ENCODE measurements around the gene BCL7A. TPM values are rescaled to one million over a fixed set of nuclear protein-coding genes. Genes with fewer than 3 reads are reported as not detected.
A peak's percentile ranks its signal among the peaks of the same experiment; 100 is the strongest.

BCL7A gene
- total RNA-seq, 1 experiment from 2014 or later: 10.6 TPM

DNA sequence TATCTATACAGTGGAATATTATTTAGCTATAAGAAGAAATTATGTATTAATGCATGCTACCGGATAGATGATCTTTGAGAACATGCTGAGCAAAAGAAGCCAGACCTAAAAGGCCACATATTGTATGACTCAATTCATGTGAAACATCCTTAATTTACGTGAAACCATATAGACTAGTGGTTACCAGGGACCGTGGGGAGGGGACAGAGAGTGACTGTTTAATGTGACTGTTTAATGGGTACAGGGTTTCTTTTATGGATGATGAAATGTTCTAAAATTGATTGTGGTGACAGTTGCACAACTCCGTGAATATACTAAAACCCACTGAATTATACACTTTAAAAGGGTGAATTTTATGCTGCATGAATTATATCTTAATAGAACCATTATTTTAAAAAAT is 8.5 kb upstream of the BCL7A start:
- DNase-seq: no peak
- H3K4me3 ChIP-seq (ENCODE audit: insufficient read depth, low read depth, low read length): no peak overlapping the region
- H3K27me3 ChIP-seq (ENCODE audit: control insufficient read depth, insufficient read depth, low read length): no peaks in the 10 kb centered on the region
- no peaks in the 10 kb centered on the region for H3K36me3 ChIP-seq (replicated peaks; ENCODE audit: control insufficient read depth, insufficient read depth, low read length)

DNA sequence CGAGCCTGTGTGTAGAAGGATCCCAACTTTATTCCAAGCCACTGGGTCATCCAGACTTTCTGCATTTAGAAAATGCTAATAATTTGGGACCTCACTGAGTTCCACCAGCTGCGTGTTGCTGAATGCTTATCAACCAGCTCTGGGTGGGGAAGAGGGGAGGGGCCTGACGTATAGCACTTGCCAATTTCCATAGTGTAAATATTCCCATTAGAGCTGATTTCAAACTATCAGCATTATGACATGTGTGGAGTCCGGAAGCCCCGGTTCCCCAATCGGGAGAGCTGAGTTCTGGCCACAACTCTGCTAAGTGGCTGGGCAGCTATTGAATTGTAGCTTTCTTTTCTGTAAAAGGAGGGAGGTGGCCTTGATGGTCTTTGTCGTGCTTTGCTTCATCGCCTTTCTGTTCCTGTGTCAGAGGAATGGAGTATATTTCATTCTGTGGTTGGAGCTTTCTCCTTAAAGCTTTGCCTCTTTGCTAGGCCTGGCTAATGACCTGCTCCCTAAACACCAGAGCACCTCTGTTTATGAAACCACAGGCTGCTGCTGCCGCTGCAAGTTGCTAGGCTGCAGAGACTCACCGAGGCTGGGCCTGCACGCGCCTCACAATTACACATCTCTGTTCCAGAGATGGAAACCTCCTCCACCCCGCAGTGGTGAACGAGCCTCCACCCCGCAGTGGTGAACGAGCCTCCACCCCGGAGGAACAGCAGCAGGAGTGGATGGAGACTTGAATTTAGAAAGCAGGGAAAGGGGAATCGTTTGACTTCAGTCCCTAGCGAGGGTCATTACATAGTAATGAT is 7.7 kb upstream of the BCL7A start:
- Histone ChIP-seq H3K27me3 (ENCODE audit: control insufficient read depth, insufficient read depth, low read length) (no peaks in the 10 kb centered on the region), H3K4me3 (ENCODE audit: insufficient read depth, low read depth, low read length) (no peak overlapping the region), H3K36me3 (replicated peaks; ENCODE audit: control insufficient read depth, insufficient read depth, low read length) (no peaks in the 10 kb centered on the region)
- peak; percentile 10 for DNase-seq

DNA sequence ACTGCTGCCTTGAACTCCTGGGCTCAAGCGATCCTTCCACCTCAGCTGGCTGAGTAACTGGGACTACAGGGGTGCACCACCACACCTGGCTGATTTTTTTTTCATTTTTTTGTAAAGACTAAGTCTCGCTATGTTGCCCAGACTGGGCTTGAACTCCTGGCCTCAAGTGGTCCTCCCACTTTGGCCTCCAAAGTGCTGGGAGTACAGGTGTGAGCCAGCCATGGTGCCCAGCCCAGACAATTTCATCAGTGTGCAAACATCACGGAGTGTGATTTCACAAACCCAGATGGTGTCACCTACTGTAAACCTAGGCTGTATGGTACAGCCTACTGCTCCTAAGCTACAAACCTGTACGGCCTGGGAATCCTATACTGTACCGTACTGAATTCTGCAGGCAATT is 6.9 kb upstream of the BCL7A start:
- Histone ChIP-seq H3K4me3 (ENCODE audit: insufficient read depth, low read depth, low read length) (no peak overlapping the region), H3K36me3 (replicated peaks; ENCODE audit: control insufficient read depth, insufficient read depth, low read length) (no peaks in the 10 kb centered on the region), H3K27me3 (ENCODE audit: control insufficient read depth, insufficient read depth, low read length) (no peaks in the 10 kb centered on the region; the same call in 1 of the 2 replicates)
- no peak for DNase-seq

DNA sequence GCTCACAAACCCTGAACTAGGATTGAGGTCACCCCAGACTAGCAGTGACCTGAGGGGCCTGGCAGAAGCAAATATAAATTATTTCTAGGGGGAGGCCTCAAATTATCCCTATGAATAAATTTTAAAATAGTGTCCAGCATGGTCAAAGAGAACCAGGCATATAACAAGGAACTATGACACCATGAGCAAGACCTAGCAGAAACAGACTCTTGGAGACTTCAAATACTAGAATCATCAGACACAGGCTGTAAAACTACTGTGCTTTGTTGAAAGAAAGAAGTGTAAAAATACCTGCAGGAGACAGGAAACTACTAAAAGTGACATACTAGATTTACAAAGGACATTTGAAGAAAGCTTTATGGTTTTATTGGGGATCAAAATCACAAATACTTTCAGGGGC is 3.2 kb upstream of the BCL7A start:
- Histone ChIP-seq H3K4me3 (ENCODE audit: insufficient read depth, low read depth, low read length) (no peak overlapping the region), H3K36me3 (replicated peaks; ENCODE audit: control insufficient read depth, insufficient read depth, low read length) (no peaks in the 10 kb centered on the region), H3K27me3 (ENCODE audit: control insufficient read depth, insufficient read depth, low read length) (peaks cover 19% of the 10 kb centered on the region)
- DNase-seq: no peak

DNA sequence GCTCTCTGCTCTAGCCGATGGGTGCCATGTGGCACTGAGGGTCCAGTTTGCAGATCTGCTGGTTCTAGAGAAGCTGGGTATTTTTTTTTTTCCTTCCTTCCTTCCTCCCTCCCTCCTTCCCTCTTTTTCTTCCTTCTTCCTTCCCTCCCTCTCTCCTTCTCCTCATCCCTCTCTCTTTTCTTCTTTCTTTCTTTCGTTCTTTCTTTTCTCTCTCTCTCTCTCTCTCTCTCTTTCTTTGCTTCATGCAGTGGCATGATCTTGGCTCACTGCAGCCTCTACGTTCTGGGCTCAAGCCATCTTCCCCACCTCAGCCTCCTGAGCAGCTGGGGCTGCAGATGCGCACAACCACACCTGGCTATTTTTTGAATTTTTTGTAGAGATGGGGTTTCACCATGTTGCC is 2.7 kb upstream of the BCL7A start:
- no peaks in the 10 kb centered on the region for H3K36me3 ChIP-seq (replicated peaks; ENCODE audit: control insufficient read depth, insufficient read depth, low read length)
- H3K4me3 ChIP-seq (ENCODE audit: insufficient read depth, low read depth, low read length): no peak overlapping the region
- DNase-seq: no peak
- H3K27me3 ChIP-seq (ENCODE audit: control insufficient read depth, insufficient read depth, low read length): peaks cover 19% of the 10 kb centered on the region

DNA sequence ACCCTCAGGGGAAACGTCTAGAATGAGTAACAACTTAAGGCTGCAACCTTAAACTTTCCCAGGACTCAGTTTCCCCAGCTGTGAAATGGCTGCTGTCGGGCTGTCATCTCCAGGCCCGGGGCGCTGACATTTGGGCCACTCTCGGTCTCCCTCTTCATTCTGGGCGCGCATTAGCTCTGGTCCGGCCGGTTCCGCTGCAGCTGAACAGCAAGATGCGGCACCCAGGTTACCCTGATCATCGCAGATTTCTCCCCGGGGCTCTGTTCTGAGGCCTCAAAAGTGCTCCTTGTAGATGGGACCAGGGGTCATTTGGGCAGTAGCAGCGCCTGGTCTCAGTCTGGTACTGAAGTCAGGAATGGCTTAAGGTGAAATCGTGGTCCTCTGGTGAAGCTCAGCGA is 890 bp upstream of the BCL7A start:
- H3K27me3 ChIP-seq (ENCODE audit: control insufficient read depth, insufficient read depth, low read length): peaks cover 19% of the 10 kb centered on the region
- peak overlapping the region; percentile 59; the same call in 1 of the 2 replicates for H3K4me3 ChIP-seq (ENCODE audit: insufficient read depth, low read depth, low read length)
- peak; percentile 46 for DNase-seq
- H3K36me3 ChIP-seq (replicated peaks; ENCODE audit: control insufficient read depth, insufficient read depth, low read length): no peaks in the 10 kb centered on the region

DNA sequence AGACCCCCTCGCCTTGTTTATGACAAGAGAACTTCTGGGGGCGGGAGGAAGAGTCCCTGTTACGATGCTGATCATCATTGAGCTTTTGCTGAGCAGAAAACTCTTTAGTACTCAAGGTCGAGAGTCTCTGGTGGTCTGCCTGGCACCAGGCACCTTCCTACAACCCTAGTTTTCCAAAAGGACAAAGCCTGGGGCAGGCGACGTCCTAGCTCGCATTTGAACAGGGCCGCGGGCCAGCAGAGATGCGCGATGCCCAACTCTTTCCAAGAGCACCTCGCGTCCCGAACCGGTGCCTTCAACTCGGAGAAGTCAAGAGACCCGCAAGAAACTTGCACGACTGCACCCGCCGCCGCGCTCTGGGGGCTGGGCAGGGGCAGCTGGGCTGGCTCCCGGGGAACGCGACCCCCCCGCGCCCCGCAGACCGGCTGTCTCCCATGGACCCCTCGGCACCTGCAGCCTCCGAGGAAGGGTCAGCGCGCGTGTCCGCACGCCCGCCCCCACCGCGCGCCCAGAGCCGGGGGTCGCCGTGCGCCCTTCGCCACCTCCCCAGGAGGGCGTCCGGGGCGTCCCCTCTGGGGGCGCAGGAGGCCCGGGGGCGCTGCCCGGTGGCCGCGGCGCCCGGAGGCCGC is 377 bp upstream of the BCL7A start:
- DNase-seq: no peak
- H3K36me3 ChIP-seq (replicated peaks; ENCODE audit: control insufficient read depth, insufficient read depth, low read length): no peaks in the 10 kb centered on the region
- H3K4me3 ChIP-seq (ENCODE audit: insufficient read depth, low read depth, low read length): peak overlapping the region; percentile 59
- peaks cover 19% of the 10 kb centered on the region for H3K27me3 ChIP-seq (ENCODE audit: control insufficient read depth, insufficient read depth, low read length)

DNA sequence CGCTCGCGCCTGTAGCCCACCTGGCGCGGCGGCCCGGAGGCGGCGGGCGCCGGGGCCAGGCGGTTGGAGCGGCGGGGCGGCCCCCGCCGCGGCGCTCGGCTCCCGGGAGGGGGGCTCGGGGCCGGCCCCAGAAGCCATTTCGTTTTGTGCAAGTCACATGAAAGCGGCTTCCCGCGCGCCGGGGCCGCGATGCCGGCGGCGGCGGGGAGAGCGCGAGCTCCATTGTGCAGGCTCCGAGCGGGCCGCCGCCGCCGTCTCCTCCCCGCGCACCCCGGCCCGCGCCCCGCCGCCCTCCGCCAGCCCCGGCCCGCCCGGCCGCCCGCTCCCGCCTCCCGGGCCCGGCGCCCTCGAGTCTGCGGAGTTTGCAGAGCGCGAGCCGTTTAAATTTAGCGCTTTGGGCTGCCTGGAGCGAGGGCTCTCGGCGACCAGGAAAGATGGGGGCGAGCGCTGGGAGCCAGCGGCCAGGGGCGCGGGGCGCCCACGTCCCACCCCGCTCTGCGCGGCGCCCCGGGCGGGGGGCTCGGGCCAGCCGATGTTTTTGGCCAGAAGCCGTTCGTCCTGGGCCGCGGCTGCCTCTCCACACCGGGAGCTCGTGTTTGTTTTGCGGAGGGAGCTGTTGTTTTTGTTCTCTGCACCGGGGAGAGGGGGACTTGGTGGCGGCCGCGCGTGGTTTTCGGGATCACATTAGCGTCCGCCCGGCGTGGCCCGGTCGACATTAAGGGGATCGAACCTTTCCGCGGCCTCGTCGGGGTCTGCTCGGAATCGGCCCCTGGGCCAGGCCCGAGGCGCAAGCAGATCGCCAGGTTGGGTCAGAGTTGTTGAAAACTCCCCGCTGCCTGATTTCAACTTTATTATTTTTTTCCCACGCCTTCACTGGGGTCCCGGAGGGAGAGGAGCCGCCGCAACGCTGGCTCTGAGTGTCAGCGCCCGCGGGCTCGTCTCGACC is 982 bp downstream of the BCL7A start:
- peak; percentile 92 for DNase-seq
- Histone ChIP-seq H3K36me3 (replicated peaks; ENCODE audit: control insufficient read depth, insufficient read depth, low read length) (no peaks in the 10 kb centered on the region; the same call in 1 of the 2 replicates), H3K4me3 (ENCODE audit: insufficient read depth, low read depth, low read length) (peak overlapping the region; percentile 59), H3K27me3 (ENCODE audit: control insufficient read depth, insufficient read depth, low read length) (peaks cover 19% of the 10 kb centered on the region)

DNA sequence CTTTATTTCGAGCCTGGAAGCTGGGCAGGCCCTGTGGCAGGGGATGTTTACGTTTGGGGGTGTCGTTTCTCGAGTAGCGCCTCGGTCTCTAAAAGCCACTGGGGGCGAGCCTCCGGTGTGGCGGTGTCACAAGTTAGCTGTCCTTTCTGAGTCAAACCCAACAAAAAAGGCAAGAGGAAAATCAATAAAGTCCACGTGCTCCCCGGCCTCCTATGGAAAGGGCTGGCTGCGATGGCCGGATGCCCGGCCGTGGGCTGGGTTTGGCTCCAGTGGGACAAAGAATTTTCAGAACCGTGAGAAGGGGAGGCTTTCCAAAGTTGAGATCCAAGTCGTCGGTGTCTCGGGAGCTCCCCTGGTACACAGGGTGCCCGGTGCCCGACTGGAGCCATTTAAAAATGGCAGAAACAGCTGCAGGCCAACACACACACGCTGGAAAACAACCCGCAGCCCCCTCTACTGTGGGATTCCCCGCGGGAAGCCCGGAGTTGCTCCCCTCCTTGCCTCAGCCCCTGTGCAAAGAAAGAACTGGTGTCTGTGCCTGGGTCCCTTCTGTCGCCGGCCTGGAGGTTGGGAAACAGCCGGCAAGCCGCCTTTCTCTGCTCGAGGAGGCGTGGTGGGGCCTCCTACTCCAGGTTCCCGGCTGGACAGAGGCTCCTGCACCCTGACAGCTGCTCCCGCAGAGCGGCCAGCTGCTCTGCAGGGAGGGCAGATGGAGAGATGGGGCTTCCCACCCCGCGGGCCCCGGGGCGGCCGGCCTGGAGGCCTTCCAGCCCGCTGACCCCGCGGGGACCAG is 1.9 kb downstream of the BCL7A start:
- peak; percentile 83 for DNase-seq
- peaks cover 19% of the 10 kb centered on the region for H3K27me3 ChIP-seq (ENCODE audit: control insufficient read depth, insufficient read depth, low read length)
- peak overlapping the region; percentile 59 for H3K4me3 ChIP-seq (ENCODE audit: insufficient read depth, low read depth, low read length)
- no peaks in the 10 kb centered on the region; the same call in 1 of the 2 replicates for H3K36me3 ChIP-seq (replicated peaks; ENCODE audit: control insufficient read depth, insufficient read depth, low read length)

DNA sequence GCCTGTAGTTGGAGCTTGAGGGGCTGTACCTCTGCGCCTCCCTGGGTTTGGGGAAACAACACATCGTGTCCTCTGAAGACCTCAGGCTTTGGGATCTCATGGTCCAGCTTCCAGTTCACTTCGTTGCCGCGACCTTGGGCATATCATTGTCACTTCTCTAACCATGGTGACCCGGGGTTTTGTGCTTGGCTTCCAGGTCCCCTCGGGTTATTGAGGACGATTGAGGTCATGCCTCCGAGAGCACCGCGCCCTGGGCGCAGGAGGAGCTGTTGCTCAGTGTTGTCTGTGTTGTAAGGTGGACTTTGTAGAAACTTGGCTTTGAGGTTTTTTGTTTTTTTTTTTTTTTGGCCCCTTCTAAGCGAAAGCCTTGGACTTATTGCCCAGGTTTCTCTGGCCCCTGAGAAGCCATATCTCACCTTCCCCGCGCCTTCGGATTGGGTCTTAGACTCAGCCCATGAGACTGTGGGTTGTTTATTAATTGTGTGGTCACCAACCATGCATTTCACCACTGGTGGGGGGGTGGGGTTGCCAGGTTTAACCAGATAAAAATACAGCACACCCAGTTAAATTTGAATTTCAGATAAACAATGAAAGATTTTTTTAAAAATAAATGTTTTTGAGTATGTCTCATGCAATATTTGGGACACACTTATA is 2.6 kb downstream of the BCL7A start:
- no peak for DNase-seq
- H3K4me3 ChIP-seq (ENCODE audit: insufficient read depth, low read depth, low read length): no peak overlapping the region

DNA sequence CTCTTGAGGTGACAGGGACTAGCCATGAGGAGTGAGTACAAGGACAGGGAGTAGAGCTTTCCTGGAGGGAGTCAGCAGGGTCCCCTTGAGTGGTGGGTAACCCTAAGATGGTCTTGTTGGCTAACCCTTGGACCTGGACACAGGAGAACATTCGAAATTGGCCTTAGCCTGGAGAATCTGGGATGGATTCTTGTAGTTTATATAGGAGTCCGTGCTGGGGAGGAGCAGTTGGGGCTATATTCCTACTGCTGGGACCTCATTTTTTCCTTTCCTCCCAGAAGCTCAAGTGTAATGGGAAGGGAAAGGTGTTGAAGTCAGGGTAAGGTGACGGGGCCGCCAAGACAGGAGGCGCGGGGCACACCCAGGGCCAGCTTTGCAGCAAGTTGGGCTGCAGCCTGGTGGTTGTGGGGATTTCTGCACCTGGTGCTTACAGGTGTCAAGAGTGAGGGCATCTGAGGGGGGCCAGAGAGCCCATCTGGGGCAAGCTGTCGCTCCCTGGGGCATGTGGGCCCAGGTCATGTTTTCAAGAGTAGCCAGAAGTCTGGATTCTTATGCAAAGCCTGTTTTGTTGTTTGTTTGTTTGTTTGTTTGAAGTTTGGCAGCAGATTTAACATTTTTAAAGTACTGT is 5.1 kb downstream of the BCL7A start:
- Histone ChIP-seq H3K4me3 (ENCODE audit: insufficient read depth, low read depth, low read length) (no peak overlapping the region), H3K36me3 (replicated peaks; ENCODE audit: control insufficient read depth, insufficient read depth, low read length) (no peaks in the 10 kb centered on the region; the same call in 1 of the 2 replicates), H3K27me3 (ENCODE audit: control insufficient read depth, insufficient read depth, low read length) (peaks cover 4% of the 10 kb centered on the region)
- peak; percentile 76 for DNase-seq

More for the DNA sequence above, 2.6 kb downstream of the BCL7A start:
- H3K27me3 ChIP-seq (ENCODE audit: control insufficient read depth, insufficient read depth, low read length): peaks cover 19% of the 10 kb centered on the region
- H3K36me3 ChIP-seq (replicated peaks; ENCODE audit: control insufficient read depth, insufficient read depth, low read length): no peaks in the 10 kb centered on the region; the same call in 1 of the 2 replicates

DNA sequence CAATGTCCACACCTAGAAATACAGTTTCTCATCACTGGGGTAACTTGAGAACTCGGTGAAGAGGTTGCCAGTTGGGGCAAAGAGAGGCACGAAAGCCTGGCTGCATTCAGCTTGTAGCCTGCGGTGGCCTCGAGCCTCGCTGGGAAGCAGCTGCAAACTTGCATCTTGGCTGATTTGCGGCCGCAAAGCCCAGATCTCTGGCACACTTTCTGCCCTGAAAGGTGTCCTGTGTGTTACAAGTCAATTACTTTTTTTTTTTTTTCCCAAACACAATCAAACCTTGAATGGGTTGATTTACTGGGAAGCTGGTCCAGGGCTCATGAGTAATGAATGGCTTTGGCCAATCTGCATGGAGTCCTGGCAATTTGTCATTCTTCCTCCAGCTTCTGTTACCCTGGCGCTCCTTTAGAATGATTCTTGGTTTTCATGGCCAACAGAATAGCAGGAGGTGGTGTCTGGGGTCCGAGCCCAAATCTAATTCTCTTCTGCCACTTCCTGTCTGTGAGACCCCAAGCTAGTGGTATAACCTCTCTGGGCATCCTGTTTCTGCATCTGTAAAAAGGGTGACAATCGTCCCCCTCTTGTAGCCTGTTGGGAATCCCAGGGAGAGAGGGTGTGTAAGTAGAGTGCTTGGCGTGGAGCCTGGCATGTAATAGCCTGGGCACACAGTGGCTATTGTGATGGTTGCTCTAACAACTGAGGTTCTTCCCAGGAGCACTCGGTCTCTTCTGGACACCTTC is 6.7 kb downstream of the BCL7A start:
- no peaks in the 10 kb centered on the region; the same call in 1 of the 2 replicates for H3K36me3 ChIP-seq (replicated peaks; ENCODE audit: control insufficient read depth, insufficient read depth, low read length)
- H3K27me3 ChIP-seq (ENCODE audit: control insufficient read depth, insufficient read depth, low read length): no peaks in the 10 kb centered on the region
- no peak overlapping the region for H3K4me3 ChIP-seq (ENCODE audit: insufficient read depth, low read depth, low read length)
- DNase-seq: peak; percentile 31

All from H7 (cell line).